Large intestine (tissue), 3 donors: ENCODE measurements around the gene CXCL13. TPM values are rescaled to one million over a fixed set of nuclear protein-coding genes. Genes with fewer than 3 reads are reported as not detected.

Experiments
- DNase-seq, 2 donors: peaks; one replicate each; pipeline versions ENCODE4 v3.0.0 to v3.0.0-alpha.2; 2013
- H3K27ac ChIP-seq: one replicate; pipeline ENCODE4 v1.5.1; 2013; ENCODE audit warnings: low read length
- H3K27me3 ChIP-seq: 2 replicates; pipeline ENCODE4 v1.6.1; 2013; ENCODE audit warnings: low read length; ENCODE audit not compliant: control insufficient read depth, insufficient read depth
- H3K36me3 ChIP-seq: 2 replicates; pipeline ENCODE4 v1.6.1; 2013; ENCODE audit warnings: low read length; ENCODE audit not compliant: control insufficient read depth, insufficient read depth
- H3K4me1 ChIP-seq: one replicate; pipeline ENCODE4 v1.6.1; 2013; ENCODE audit warnings: low read length; ENCODE audit not compliant: control insufficient read depth, insufficient read depth
- H3K4me3 ChIP-seq: one replicate; pipeline ENCODE4 v1.5.1; 2013; ENCODE audit warnings: low read length
- H3K9me3 ChIP-seq: one replicate; pipeline ENCODE4 v1.6.1; 2013; ENCODE audit warnings: mild to moderate bottlenecking, low read depth, low read length, moderate library complexity; ENCODE audit not compliant: control insufficient read depth
- WGBS: methylation state at CpG from one replicate; pipeline ENCODE4 v1.1.5; 2013; ENCODE audit warnings: low lambda C conversion rate; ENCODE audit not compliant: insufficient coverage; 5-methylcytosine and 5-hydroxymethylcytosine counted together
- polyA plus RNA-seq: library from polyadenylated mRNA; unstranded; fragments of 120-200 nt; gene quantifications from one replicate; pipeline ENCODE4 v1.2.1, GENCODE V29; 2013

The CXCL13 gene
- polyA plus RNA-seq, 1 donor, result 5.2 TPM

- DNase-seq, result peak in 1 of 2 donors; percentile 18
- H3K4me3 ChIP-seq, result no peak overlapping the region
- no peaks in the 10 kb centered on the region for H3K36me3 ChIP-seq
- 90% methylated on average over 2 of the region's 6 CpGs for WGBS
- no peaks in the 10 kb centered on the region for H3K4me1 ChIP-seq
- H3K27ac ChIP-seq, result no peak overlapping the region
- peaks cover 6% of the 10 kb centered on the region for H3K27me3 ChIP-seq
- H3K9me3 ChIP-seq, result no peaks in the 10 kb centered on the region
Observed at GRCh38 chr4:77600521-77601451, 4.8 kb upstream of the CXCL13 start.

GRCh38 chr4:77601614-77602187 is 3.9 kb upstream of the CXCL13 start:
- Histone ChIP-seq H3K9me3 (no peaks in the 10 kb centered on the region), H3K4me3 (no peak overlapping the region), H3K27ac (no peak overlapping the region), H3K27me3 (peaks cover 6% of the 10 kb centered on the region), H3K36me3 (no peaks in the 10 kb centered on the region), H3K4me1 (no peaks in the 10 kb centered on the region)
- no peak for DNase-seq
- WGBS, result 43% methylated on average over 1 of the region's 4 CpGs

GRCh38 chr4:77613267-77613666 is 7.6 kb downstream of the CXCL13 start:
- DNase-seq, result no peak
- no peaks in the 10 kb centered on the region for H3K4me1 ChIP-seq
- H3K36me3 ChIP-seq, result no peaks in the 10 kb centered on the region
- H3K27ac ChIP-seq, result no peak overlapping the region
- H3K4me3 ChIP-seq, result no peak overlapping the region
- WGBS, result 100% methylated on average over 1 of the region's 7 CpGs
- no peaks in the 10 kb centered on the region for H3K27me3 ChIP-seq
- no peaks in the 10 kb centered on the region for H3K9me3 ChIP-seq

GRCh38 chr4:77615153-77615552 is 9.5 kb downstream of the CXCL13 start:
- Histone ChIP-seq H3K27ac (no peak overlapping the region), H3K27me3 (peaks cover 3% of the 10 kb centered on the region), H3K4me1 (no peaks in the 10 kb centered on the region), H3K36me3 (no peaks in the 10 kb centered on the region), H3K9me3 (no peaks in the 10 kb centered on the region), H3K4me3 (no peak overlapping the region)
- DNase-seq, result no peak
- whole genome bisulfite sequencing, result 100% methylated on average over 1 of the region's 5 CpGs

- no peak for DNase-seq
- Histone ChIP-seq H3K36me3 (no peaks in the 10 kb centered on the region), H3K27ac (no peak overlapping the region), H3K4me1 (no peaks in the 10 kb centered on the region), H3K4me3 (no peak overlapping the region), H3K9me3 (no peaks in the 10 kb centered on the region), H3K27me3 (peaks cover 5% of the 10 kb centered on the region)
- no CpG with 5 or more reads among the region's 5 CpGs for WGBS
Observed at GRCh38 chr4:77617203-77617602, 11.6 kb downstream of the CXCL13 start.

- Histone ChIP-seq H3K27ac (no peak overlapping the region), H3K4me1 (no peaks in the 10 kb centered on the region), H3K4me3 (no peak overlapping the region), H3K9me3 (no peaks in the 10 kb centered on the region), H3K27me3 (peaks cover 5% of the 10 kb centered on the region), H3K36me3 (no peaks in the 10 kb centered on the region)
- no CpG with 5 or more reads among the region's 12 CpGs for WGBS
- DNase-seq, result peak; percentile 75
Observed at GRCh38 chr4:77618383-77619241, 13.0 kb downstream of the CXCL13 start.

- no peak for DNase-seq
- H3K4me3 ChIP-seq, result no peak overlapping the region
- H3K27me3 ChIP-seq, result peaks cover 5% of the 10 kb centered on the region
- no peaks in the 10 kb centered on the region for H3K4me1 ChIP-seq
- no peaks in the 10 kb centered on the region for H3K9me3 ChIP-seq
- no peaks in the 10 kb centered on the region for H3K36me3 ChIP-seq
- WGBS, result no CpG with 5 or more reads among the region's 1 CpG
- H3K27ac ChIP-seq, result no peak overlapping the region
Observed at GRCh38 chr4:77619408-77619807, 13.8 kb downstream of the CXCL13 start.

- no peaks in the 10 kb centered on the region for H3K4me1 ChIP-seq
- no peak for DNase-seq
- H3K9me3 ChIP-seq, result no peaks in the 10 kb centered on the region
- H3K27ac ChIP-seq, result no peak overlapping the region
- no peaks in the 10 kb centered on the region for H3K36me3 ChIP-seq
- no peak overlapping the region for H3K4me3 ChIP-seq
- peaks cover 5% of the 10 kb centered on the region for H3K27me3 ChIP-seq
Observed at GRCh38 chr4:77621254-77621653, 15.6 kb downstream of the CXCL13 start.

GRCh38 chr4:77623091-77623490 is 17.5 kb downstream of the CXCL13 start:
- no peaks in the 10 kb centered on the region for H3K9me3 ChIP-seq
- DNase-seq, result no peak
- whole genome bisulfite sequencing, result 67% methylated on average over 1 of the region's 2 CpGs
- H3K27ac ChIP-seq, result no peak overlapping the region
- H3K27me3 ChIP-seq, result peaks cover 5% of the 10 kb centered on the region
- no peaks in the 10 kb centered on the region for H3K4me1 ChIP-seq
- H3K4me3 ChIP-seq, result no peak overlapping the region
- H3K36me3 ChIP-seq, result no peaks in the 10 kb centered on the region

GRCh38 chr4:77624213-77624612 is 18.6 kb downstream of the CXCL13 start:
- Histone ChIP-seq H3K9me3 (no peaks in the 10 kb centered on the region), H3K36me3 (no peaks in the 10 kb centered on the region)
- WGBS, result 0% methylated on average over 1 of the region's 4 CpGs

More at GRCh38 chr4:77624213-77624612, 18.6 kb downstream of the CXCL13 start:
- DNase-seq, result no peak
- Histone ChIP-seq H3K27me3 (peaks cover 5% of the 10 kb centered on the region), H3K27ac (no peak overlapping the region), H3K4me1 (no peaks in the 10 kb centered on the region), H3K4me3 (no peak overlapping the region)
